Central memory CD8-positive, alpha-beta T cell (primary cell): Measurements from ENCODE around the gene FAM114A1.

Experiments used
- ATAC-seq: fragments of 150-1000 bp; cut with Tn5 transposase; replicated peaks from 2 replicates; pipeline ENCODE4 v1.10.0; 2022; ENCODE audit warnings: mild to moderate bottlenecking, moderate FRiP score, moderate number of reproducible peaks; ENCODE audit not compliant: poor library complexity, severe bottlenecking; ENCODE audit errors: extremely low read depth
- DNase-seq, 2 donors: peaks; one replicate each; pipeline ENCODE4 v3.0.0; 2021; ENCODE audit warnings: low spot score in 2 of 2
- H3K27ac Mint-ChIP-seq: one replicate; pipeline ENCODE4 v1.8.0; 2022; ENCODE audit warnings: low read depth, mild to moderate bottlenecking, moderate library complexity, mixed read lengths
- H3K27me3 Mint-ChIP-seq: one replicate; pipeline ENCODE4 v1.8.0; 2022; ENCODE audit warnings: mixed read lengths
- H3K36me3 Mint-ChIP-seq: one replicate; pipeline ENCODE4 v1.8.0; 2022; ENCODE audit warnings: mild to moderate bottlenecking, moderate library complexity, mixed read lengths; ENCODE audit not compliant: insufficient read depth
- H3K4me1 Mint-ChIP-seq: one replicate; pipeline ENCODE4 v1.8.0; 2022; ENCODE audit warnings: mixed read lengths
- H3K4me3 Mint-ChIP-seq: one replicate; pipeline ENCODE4 v1.8.0; 2022; ENCODE audit warnings: mild to moderate bottlenecking, moderate library complexity, mixed read lengths
- H3K9me3 Mint-ChIP-seq: one replicate; pipeline ENCODE4 v1.8.0; 2022; ENCODE audit warnings: mixed read lengths

The FAM114A1 gene

GRCh38 chr4:38993683-38994082 is 126.1 kb downstream of the FAM114A1 start:
- Mint-ChIP-seq H3K36me3 (peaks cover 35% of the 10 kb centered on the region), H3K4me1 (peaks cover under 1% of the 10 kb centered on the region), H3K9me3 (no peaks in the 10 kb centered on the region), H3K4me3 (no peak overlapping the region), H3K27ac (no peak overlapping the region), H3K27me3 (no peaks in the 10 kb centered on the region)
- ATAC-seq (no peak), DNase-seq (no peak)

- Mint-ChIP-seq H3K4me1 (no peaks in the 10 kb centered on the region), H3K27me3 (no peaks in the 10 kb centered on the region), H3K36me3 (peaks cover 35% of the 10 kb centered on the region), H3K27ac (no peak overlapping the region), H3K9me3 (no peaks in the 10 kb centered on the region), H3K4me3 (no peak overlapping the region)
- no peak for ATAC-seq
- no peak for DNase-seq
Observed at GRCh38 chr4:38994135-38994534, 126.5 kb downstream of the FAM114A1 start.
